GM18909 (cell line): ENCODE measurements around the gene PCDHA7.
"Not testable (repeated sequence)": the region's sequence is repeated elsewhere in the genome, so short reads cannot be mapped to it uniquely, and the experiment has no call there.

Experiments used
- ATAC-seq: cut with Tn5 transposase; IDR thresholded peaks from one replicate; pipeline ENCODE4 v1.9.1; 2021; ENCODE audit warnings: mild to moderate bottlenecking; ENCODE audit not compliant: unreplicated experiment, poor library complexity

PCDHA7 gene

DNA sequence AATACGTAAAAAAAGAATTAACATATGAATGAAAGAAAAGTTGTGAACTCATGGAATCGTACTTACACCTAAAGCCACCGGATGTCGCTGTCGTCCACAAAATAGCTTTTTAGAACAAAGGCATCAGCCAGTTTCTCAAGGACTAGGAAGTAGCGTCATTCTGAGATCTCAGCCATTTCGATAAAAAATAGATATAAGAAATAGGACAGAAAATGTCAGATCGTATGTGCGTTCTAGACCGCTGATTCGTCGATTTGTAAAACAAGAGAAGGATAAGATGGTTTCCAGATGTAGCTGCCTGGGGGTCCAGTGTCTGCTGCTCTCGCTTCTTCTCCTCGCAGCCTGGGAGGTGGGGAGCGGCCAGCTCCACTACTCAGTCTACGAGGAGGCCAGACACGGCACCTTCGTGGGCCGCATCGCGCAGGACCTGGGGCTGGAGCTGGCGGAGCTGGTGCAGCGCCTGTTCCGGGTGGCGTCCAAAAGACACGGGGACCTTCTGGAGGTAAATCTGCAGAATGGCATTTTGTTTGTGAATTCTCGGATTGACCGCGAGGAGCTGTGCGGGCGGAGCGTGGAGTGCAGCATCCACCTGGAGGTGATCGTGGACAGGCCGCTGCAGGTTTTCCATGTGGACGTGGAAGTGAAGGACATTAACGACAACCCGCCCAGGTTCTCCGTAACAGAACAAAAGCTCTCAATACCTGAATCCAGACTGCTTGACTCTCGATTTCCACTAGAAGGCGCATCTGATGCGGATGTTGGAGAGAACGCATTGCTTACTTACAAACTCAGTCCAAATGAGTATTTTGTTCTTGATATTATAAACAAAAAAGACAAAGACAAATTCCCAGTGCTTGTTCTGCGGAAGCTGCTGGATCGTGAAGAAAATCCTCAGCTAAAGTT is 22.0 kb downstream of the PCDHA7 start, which contains the start of gene PCDHA10:
TSS of gene PCDHA10 (plus strand) at position 126 of the 903 bp plus-strand sequence. CDS start at position 278, 152 bp downstream.
- no peak for ATAC-seq

DNA sequence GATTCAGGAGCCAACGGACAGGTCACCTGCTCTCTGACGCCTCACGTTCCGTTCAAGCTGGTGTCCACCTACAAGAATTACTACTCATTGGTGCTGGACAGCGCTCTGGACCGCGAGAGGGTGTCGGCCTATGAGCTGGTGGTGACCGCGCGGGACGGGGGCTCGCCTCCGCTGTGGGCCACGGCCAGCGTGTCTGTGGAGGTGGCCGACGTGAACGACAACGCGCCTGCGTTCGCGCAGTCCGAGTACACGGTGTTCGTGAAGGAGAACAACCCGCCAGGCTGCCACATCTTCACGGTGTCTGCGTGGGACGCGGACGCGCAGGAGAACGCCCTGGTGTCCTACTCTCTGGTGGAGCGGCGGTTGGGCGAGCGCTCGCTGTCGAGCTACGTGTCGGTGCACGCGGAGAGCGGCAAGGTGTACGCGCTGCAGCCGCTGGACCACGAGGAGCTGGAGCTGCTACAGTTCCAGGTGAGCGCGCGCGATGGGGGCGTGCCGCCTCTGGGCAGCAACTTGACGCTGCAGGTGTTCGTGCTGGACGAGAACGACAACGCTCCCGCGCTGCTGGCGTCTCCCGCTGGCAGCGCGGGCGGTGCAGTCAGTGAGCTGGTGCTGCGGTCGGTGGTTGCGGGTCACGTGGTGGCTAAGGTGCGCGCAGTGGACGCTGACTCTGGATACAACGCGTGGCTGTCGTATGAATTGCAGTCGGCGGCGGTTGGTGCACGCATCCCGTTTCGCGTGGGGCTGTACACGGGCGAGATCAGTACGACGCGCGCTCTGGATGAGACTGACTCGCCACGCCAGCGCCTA is 23.3 kb downstream of the PCDHA7 start:
- ATAC-seq: no peak

DNA sequence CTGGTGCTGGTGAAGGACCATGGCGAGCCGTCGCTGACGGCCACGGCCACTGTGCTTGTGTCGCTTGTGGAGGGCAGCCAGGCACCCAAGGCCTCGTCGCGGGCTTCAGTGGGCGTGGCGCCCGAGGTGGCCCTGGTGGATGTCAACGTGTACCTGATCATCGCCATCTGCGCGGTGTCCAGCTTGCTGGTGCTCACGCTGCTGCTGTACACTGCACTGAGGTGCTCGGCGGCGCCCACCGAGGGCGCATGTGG is 23.8 kb downstream of the PCDHA7 start:
- ATAC-seq: no peak

DNA sequence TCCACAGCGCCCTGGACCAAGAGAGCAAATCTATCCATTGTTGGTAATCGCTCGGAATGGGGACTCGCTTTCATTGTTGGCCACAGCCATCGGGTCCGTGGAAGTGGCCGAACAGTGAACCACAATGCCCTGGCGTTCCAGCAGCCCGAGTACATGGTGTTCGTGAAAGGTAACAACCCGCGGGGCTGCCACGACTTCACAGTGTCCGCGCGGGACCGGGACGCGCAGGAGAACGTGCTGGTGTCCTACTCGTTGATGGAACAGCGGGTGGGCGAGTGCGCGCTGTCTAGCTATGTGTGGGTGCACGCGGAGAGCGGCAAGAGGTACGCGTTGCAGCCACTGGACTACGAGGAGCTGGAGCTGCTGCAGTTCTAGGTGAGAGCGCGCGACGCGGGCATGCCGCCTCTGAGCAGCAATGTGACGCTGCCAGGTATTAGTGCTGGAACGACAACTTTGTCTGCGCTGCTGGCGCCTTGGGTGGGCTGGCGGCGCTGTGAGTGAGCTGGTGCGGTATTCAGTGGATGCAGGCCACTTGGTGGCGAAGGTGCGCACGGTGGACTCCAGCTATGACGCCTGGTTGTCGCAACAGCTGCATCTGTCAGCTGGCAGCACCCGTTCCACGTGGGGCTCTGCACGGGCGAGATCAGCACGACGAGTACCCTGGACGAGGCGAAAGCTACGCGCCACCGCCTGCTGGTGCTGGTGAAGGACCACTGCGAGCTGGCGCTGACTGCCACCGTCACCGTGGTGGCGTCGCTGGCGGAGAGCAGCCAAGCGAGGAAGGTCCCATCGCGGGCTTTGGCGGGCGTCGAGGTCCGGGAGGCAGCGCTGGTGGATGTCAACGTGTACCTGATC is 28.6 kb downstream of the PCDHA7 start:
- ATAC-seq: no peak

- no peak for ATAC-seq
Measured at GRCh38 chr5:140868721-140869554, 34.9 kb downstream of the PCDHA7 start, which contains the start of gene PCDHA11. TSS of gene PCDHA11 (plus strand) at chr5:140868957. CDS start at chr5:140869104, 147 bp downstream.

GRCh38 chr5:140869555-140869886 is 35.5 kb downstream of the PCDHA7 start:
- no peak for ATAC-seq

- no peak for ATAC-seq
Measured at GRCh38 chr5:140870221-140871201, 36.4 kb downstream of the PCDHA7 start.

- no peak for ATAC-seq
Measured at GRCh38 chr5:140875085-140876065, 41.3 kb downstream of the PCDHA7 start, which contains the start of gene PCDHA12. TSS of gene PCDHA12 (plus strand) at chr5:140875308. CDS start at chr5:140875473, 165 bp downstream.

- not testable (repeated sequence) for ATAC-seq
Measured at GRCh38 chr5:140876541-140877261, 42.6 kb downstream of the PCDHA7 start.

DNA sequence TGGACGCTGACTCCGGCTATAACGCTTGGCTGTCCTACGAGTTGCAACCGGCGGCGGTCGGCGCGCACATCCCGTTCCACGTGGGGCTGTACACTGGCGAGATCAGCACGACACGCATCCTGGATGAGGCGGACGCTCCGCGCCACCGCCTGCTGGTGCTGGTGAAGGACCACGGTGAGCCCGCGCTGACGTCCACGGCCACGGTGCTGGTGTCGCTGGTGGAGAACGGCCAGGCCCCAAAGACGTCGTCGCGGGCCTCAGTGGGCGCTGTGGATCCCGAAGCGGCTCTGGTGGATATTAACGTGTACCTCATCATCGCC is 43.2 kb downstream of the PCDHA7 start:
- ATAC-seq: no peak

DNA sequence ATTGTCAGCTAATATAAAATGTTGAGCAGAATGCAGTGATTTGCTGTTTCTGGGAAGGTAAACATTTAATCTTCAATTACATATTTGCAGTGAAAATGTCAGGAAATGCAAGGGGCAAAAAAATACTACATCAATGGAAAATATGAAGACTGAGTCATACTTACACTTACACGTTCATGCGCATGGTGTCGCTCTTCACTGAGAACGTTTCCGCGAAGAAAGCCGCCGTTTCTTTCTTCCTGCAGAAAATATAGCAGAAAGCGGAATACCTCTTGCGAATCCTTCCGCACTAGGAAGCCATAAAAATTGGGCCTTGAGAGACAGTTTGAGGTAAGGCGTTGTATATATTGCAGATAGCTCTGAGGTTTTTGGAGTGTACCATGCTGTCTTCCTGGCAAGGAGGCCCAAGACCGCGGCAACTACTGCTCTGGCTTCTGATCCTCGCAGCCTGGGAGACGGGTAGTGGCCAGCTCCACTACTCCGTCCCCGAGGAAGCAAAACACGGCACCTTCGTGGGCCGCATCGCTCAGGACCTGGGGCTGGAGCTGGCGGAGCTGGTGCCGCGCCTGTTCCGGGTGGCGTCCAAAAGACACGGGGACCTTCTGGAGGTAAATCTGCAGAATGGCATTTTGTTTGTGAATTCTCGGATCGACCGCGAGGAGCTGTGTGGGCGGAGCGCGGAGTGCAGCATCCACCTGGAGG is 48.0 kb downstream of the PCDHA7 start, which contains the start of gene PCDHA13:
TSS of gene PCDHA13 (plus strand) at position 236 of the 702 bp plus-strand sequence. CDS start at position 381, 145 bp downstream.
- ATAC-seq: no peak

DNA sequence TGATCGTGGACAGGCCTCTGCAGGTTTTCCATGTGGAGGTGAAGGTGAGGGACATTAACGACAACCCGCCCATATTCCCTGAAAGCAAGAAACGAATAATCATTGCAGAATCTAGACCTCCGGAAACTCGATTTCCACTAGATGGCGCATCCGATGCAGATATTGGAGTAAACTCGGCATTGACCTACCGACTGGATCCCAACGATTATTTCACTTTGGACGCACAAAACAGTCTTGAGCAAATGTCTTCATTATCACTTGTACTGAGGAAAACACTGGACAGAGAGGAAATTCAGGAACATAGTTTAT is 48.5 kb downstream of the PCDHA7 start:
- ATAC-seq: no peak

GRCh38 chr5:140883373-140883772 is 49.3 kb downstream of the PCDHA7 start:
- ATAC-seq: no peak

DNA sequence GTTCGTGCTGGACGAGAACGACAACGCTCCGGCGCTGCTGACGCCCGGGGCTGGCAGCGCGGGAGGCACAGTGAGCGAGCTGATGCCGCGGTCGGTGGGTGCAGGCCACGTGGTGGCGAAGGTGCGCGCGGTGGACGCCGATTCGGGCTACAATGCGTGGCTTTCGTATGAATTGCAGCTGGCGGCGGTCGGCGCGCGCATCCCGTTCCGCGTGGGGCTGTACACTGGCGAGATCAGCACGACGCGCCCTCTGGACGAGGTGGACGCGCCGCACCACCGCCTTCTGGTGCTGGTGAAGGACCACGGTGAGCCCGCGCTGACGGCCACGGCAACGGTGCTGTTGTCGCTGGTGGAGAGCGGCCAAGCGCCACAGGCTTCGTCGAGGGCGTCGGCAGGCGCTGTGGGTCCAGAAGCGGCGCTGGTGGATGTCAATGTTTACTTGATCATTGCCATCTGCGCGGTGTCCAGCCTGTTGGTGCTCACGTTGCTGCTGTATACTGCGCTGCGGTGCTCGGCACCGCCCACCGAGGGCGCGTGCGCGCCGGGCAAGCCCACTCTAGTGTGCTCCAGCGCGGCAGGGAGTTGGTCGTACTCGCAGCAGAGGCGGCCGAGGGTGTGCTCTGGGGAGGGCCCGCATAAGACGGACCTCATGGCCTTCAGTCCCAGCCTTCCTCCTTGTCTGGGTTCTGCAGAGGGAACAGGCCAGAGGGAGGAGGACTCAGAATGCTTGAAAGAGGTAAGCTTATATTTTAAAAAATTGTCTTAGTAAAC is 50.0 kb downstream of the PCDHA7 start:
- no peak for ATAC-seq
